ENCODE data around the gene MCM9. TPM values are rescaled to one million over a fixed set of nuclear protein-coding genes. Genes with fewer than 3 reads are reported as not detected.

The MCM9 gene
- polyA plus RNA-seq, 2 donors: 3.7 to 5.2 TPM

GRCh38 chr6:118967239-118967638 lies 32.3 kb upstream of the MCM9 start:
- no peaks in the 10 kb centered on the region for H3K9me3 ChIP-seq (ENCODE audit: control insufficient read depth in 2 of 2, insufficient read depth in 1 of 2, low read depth in 1 of 2, low read length in 1 of 2)
- no peaks in the 10 kb centered on the region for H3K27me3 ChIP-seq (ENCODE audit: control insufficient read depth in 1 of 2, insufficient read depth in 2 of 2, low read length in 2 of 2)
- H3K36me3 ChIP-seq (ENCODE audit: control insufficient read depth in 2 of 2, insufficient read depth in 2 of 2, low read length in 1 of 2): no peaks in the 10 kb centered on the region
- 71 to 72% methylated on average over 2 of the region's 2 CpGs for WGBS, 2 donors
- no peaks in the 10 kb centered on the region for H3K4me1 ChIP-seq (ENCODE audit: control insufficient read depth in 2 of 2, insufficient read depth in 2 of 2, low read length in 1 of 2)
- no peak overlapping the region for H3K27ac ChIP-seq (ENCODE audit: low read depth in 2 of 2, low read length in 1 of 2)
- H3K4me3 ChIP-seq (ENCODE audit: low read depth in 1 of 2, low read length in 2 of 2): no peak overlapping the region

GRCh38 chr6:118965843-118966370 lies 30.9 kb upstream of the MCM9 start:
- no peak overlapping the region for H3K4me3 ChIP-seq (ENCODE audit: low read depth in 1 of 2, low read length in 2 of 2)
- no peak overlapping the region for H3K27ac ChIP-seq (ENCODE audit: low read depth in 2 of 2, low read length in 1 of 2)
- 75 to 89% methylated on average over 2 of the region's 2 CpGs for WGBS, 2 donors
- no peaks in the 10 kb centered on the region for H3K4me1 ChIP-seq (ENCODE audit: control insufficient read depth in 2 of 2, insufficient read depth in 2 of 2, low read length in 1 of 2)
- H3K27me3 ChIP-seq (ENCODE audit: control insufficient read depth in 1 of 2, insufficient read depth in 2 of 2, low read length in 2 of 2): no peaks in the 10 kb centered on the region
- H3K36me3 ChIP-seq (ENCODE audit: control insufficient read depth in 2 of 2, insufficient read depth in 2 of 2, low read length in 1 of 2): no peaks in the 10 kb centered on the region
- H3K9me3 ChIP-seq (ENCODE audit: control insufficient read depth in 2 of 2, insufficient read depth in 1 of 2, low read depth in 1 of 2, low read length in 1 of 2): no peaks in the 10 kb centered on the region

DNA sequence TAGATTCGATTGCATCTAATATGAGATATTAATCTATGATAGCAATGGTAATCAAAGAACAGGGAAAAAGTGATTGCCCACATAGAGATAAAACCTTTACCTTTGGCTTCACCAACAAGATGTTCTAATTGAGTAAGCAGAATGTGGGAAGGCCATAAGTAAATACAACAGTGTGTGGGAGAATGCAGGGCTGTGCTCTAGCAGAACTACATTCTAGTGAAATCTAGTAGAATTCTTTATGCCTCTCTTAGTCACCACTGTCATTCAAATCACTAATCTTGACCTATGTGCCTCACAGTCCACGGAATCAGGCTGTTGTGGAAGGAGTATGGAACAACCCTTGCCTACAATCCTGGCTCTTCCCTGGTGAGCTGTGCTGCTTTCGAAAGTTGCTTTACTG lies 30.4 kb upstream of the MCM9 start:
- Histone ChIP-seq H3K27me3 (ENCODE audit: control insufficient read depth in 1 of 2, insufficient read depth in 2 of 2, low read length in 2 of 2) (no peaks in the 10 kb centered on the region), H3K9me3 (ENCODE audit: control insufficient read depth in 2 of 2, insufficient read depth in 1 of 2, low read depth in 1 of 2, low read length in 1 of 2) (no peaks in the 10 kb centered on the region), H3K36me3 (ENCODE audit: control insufficient read depth in 2 of 2, insufficient read depth in 2 of 2, low read length in 1 of 2) (no peaks in the 10 kb centered on the region), H3K4me3 (ENCODE audit: low read depth in 1 of 2, low read length in 2 of 2) (no peak overlapping the region), H3K4me1 (ENCODE audit: control insufficient read depth in 2 of 2, insufficient read depth in 2 of 2, low read length in 1 of 2) (no peaks in the 10 kb centered on the region), H3K27ac (ENCODE audit: low read depth in 2 of 2, low read length in 1 of 2) (no peak overlapping the region)
- WGBS, 2 donors: 79 to 92% methylated on average over 3 of the region's 3 CpGs

GRCh38 chr6:118963003-118963402 lies 28.0 kb upstream of the MCM9 start:
- Histone ChIP-seq H3K27ac (ENCODE audit: low read depth in 2 of 2, low read length in 1 of 2) (no peak overlapping the region), H3K4me3 (ENCODE audit: low read depth in 1 of 2, low read length in 2 of 2) (no peak overlapping the region), H3K36me3 (ENCODE audit: control insufficient read depth in 2 of 2, insufficient read depth in 2 of 2, low read length in 1 of 2) (no peaks in the 10 kb centered on the region), H3K4me1 (ENCODE audit: control insufficient read depth in 2 of 2, insufficient read depth in 2 of 2, low read length in 1 of 2) (no peaks in the 10 kb centered on the region), H3K27me3 (ENCODE audit: control insufficient read depth in 1 of 2, insufficient read depth in 2 of 2, low read length in 2 of 2) (no peaks in the 10 kb centered on the region), H3K9me3 (ENCODE audit: control insufficient read depth in 2 of 2, insufficient read depth in 1 of 2, low read depth in 1 of 2, low read length in 1 of 2) (no peaks in the 10 kb centered on the region)

- Histone ChIP-seq H3K9me3 (ENCODE audit: control insufficient read depth in 2 of 2, insufficient read depth in 1 of 2, low read depth in 1 of 2, low read length in 1 of 2) (no peaks in the 10 kb centered on the region), H3K27ac (ENCODE audit: low read depth in 2 of 2, low read length in 1 of 2) (no peak overlapping the region), H3K36me3 (ENCODE audit: control insufficient read depth in 2 of 2, insufficient read depth in 2 of 2, low read length in 1 of 2) (no peaks in the 10 kb centered on the region), H3K4me3 (ENCODE audit: low read depth in 1 of 2, low read length in 2 of 2) (no peak overlapping the region), H3K27me3 (ENCODE audit: control insufficient read depth in 1 of 2, insufficient read depth in 2 of 2, low read length in 2 of 2) (no peaks in the 10 kb centered on the region), H3K4me1 (ENCODE audit: control insufficient read depth in 2 of 2, insufficient read depth in 2 of 2, low read length in 1 of 2) (no peaks in the 10 kb centered on the region)
- 84 to 88% methylated on average over 4 of the region's 4 CpGs for WGBS, 2 donors
Observed at GRCh38 chr6:118959903-118960302, 24.9 kb upstream of the MCM9 start.

DNA sequence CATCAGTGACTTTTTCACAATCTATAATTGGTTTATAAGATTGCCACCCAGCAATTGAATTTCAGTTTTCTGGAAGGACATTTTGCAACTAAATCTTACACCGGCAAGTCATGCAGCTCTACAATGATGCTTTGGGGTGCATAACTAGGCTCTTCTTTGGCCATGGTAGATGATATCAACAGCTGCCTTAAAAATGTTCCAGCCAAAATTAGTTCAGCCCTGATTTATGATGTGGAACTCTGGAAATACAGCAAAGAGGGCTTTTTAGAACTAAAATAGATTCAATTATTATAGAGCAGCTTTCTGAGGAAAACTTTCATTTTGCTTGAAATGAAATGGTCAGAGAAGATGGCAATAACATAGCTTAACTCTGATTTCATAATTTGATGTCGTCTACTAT lies 18.4 kb upstream of the MCM9 start:
- H3K4me1 ChIP-seq (ENCODE audit: control insufficient read depth in 2 of 2, insufficient read depth in 2 of 2, low read length in 1 of 2): no peaks in the 10 kb centered on the region
- no peak overlapping the region for H3K27ac ChIP-seq (ENCODE audit: low read depth in 2 of 2, low read length in 1 of 2)
- H3K36me3 ChIP-seq (ENCODE audit: control insufficient read depth in 2 of 2, insufficient read depth in 2 of 2, low read length in 1 of 2): no peaks in the 10 kb centered on the region
- no peaks in the 10 kb centered on the region for H3K9me3 ChIP-seq (ENCODE audit: control insufficient read depth in 2 of 2, insufficient read depth in 1 of 2, low read depth in 1 of 2, low read length in 1 of 2)
- no peaks in the 10 kb centered on the region for H3K27me3 ChIP-seq (ENCODE audit: control insufficient read depth in 1 of 2, insufficient read depth in 2 of 2, low read length in 2 of 2)
- 56 to 88% methylated on average over 2 of the region's 2 CpGs for WGBS, 2 donors
- no peak overlapping the region for H3K4me3 ChIP-seq (ENCODE audit: low read depth in 1 of 2, low read length in 2 of 2)

- no peak overlapping the region for H3K27ac ChIP-seq (ENCODE audit: low read depth in 2 of 2, low read length in 1 of 2)
- no peaks in the 10 kb centered on the region for H3K27me3 ChIP-seq (ENCODE audit: control insufficient read depth in 1 of 2, insufficient read depth in 2 of 2, low read length in 2 of 2)
- 96 to 100% methylated on average over 2 of the region's 2 CpGs for WGBS, 2 donors
- H3K4me3 ChIP-seq (ENCODE audit: low read depth in 1 of 2, low read length in 2 of 2): no peak overlapping the region
- no peaks in the 10 kb centered on the region for H3K36me3 ChIP-seq (ENCODE audit: control insufficient read depth in 2 of 2, insufficient read depth in 2 of 2, low read length in 1 of 2)
- H3K4me1 ChIP-seq (ENCODE audit: control insufficient read depth in 2 of 2, insufficient read depth in 2 of 2, low read length in 1 of 2): no peaks in the 10 kb centered on the region
- H3K9me3 ChIP-seq (ENCODE audit: control insufficient read depth in 2 of 2, insufficient read depth in 1 of 2, low read depth in 1 of 2, low read length in 1 of 2): no peaks in the 10 kb centered on the region
Observed at GRCh38 chr6:118952683-118953082, 17.7 kb upstream of the MCM9 start.

DNA sequence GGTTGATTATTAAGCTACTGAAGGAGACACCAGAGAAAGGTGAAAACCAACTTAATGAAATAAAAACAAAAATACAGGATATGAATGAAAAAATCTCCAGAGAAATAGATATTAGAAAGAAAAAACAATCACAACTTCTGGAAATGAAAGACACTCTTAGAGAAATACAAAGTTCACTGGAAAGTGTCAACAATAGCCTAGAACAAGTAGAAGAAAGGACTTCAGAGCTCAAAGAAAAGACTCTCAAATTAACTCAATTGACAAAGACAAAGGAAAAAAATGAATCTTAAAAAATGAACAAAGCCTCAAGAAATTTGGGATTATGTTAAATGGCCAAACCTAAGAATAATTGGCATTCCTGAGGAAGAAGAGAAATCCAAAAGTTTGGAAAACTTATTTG lies 10.3 kb upstream of the MCM9 start:
- H3K4me1 ChIP-seq (ENCODE audit: control insufficient read depth in 2 of 2, insufficient read depth in 2 of 2, low read length in 1 of 2): no peaks in the 10 kb centered on the region
- H3K9me3 ChIP-seq (ENCODE audit: control insufficient read depth in 2 of 2, insufficient read depth in 1 of 2, low read depth in 1 of 2, low read length in 1 of 2): peaks cover 0 to 2% of the 10 kb centered on the region in 2 donors
- H3K27ac ChIP-seq (ENCODE audit: low read depth in 2 of 2, low read length in 1 of 2): no peak overlapping the region
- H3K36me3 ChIP-seq (ENCODE audit: control insufficient read depth in 2 of 2, insufficient read depth in 2 of 2, low read length in 1 of 2): no peaks in the 10 kb centered on the region
- H3K4me3 ChIP-seq (ENCODE audit: low read depth in 1 of 2, low read length in 2 of 2): no peak overlapping the region
- no peaks in the 10 kb centered on the region for H3K27me3 ChIP-seq (ENCODE audit: control insufficient read depth in 1 of 2, insufficient read depth in 2 of 2, low read length in 2 of 2)

DNA sequence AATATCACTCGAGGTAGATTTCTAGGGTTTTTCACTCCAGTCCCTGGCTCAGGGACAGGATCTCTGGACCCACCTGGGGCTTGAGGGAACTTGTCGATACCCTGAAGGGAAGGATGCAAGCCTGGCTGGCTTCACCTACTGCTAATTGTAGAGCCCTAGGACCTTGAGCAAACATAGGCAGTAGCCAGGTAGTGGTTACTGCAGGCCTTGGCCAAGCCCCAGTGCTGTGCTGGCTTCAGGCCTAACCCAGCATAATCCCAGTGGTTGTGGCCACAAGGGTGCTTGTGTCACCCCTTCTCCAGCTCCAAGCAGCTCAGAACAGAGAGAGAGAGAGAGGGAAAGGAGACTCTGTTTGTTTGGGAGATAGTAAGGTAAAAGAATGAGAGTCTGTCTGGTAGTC lies 5.8 kb upstream of the MCM9 start:
- no peaks in the 10 kb centered on the region for H3K36me3 ChIP-seq (ENCODE audit: control insufficient read depth in 2 of 2, insufficient read depth in 2 of 2, low read length in 1 of 2)
- H3K4me1 ChIP-seq (ENCODE audit: control insufficient read depth in 2 of 2, insufficient read depth in 2 of 2, low read length in 1 of 2): no peaks in the 10 kb centered on the region
- H3K27ac ChIP-seq (ENCODE audit: low read depth in 2 of 2, low read length in 1 of 2): no peak overlapping the region
- H3K4me3 ChIP-seq (ENCODE audit: low read depth in 1 of 2, low read length in 2 of 2): no peak overlapping the region
- no peaks in the 10 kb centered on the region for H3K9me3 ChIP-seq (ENCODE audit: control insufficient read depth in 2 of 2, insufficient read depth in 1 of 2, low read depth in 1 of 2, low read length in 1 of 2)
- H3K27me3 ChIP-seq (ENCODE audit: control insufficient read depth in 1 of 2, insufficient read depth in 2 of 2, low read length in 2 of 2): no peaks in the 10 kb centered on the region
- 62 to 71% methylated on average over 2 of the region's 2 CpGs for WGBS, 2 donors

GRCh38 chr6:118939683-118940082 lies 4.7 kb upstream of the MCM9 start:
- H3K4me1 ChIP-seq (ENCODE audit: control insufficient read depth in 2 of 2, insufficient read depth in 2 of 2, low read length in 1 of 2): no peaks in the 10 kb centered on the region

More at GRCh38 chr6:118939683-118940082, 4.7 kb upstream of the MCM9 start:
- 94 to 100% methylated on average over 1 of the region's 1 CpG for WGBS, 2 donors
- Histone ChIP-seq H3K27me3 (ENCODE audit: control insufficient read depth in 1 of 2, insufficient read depth in 2 of 2, low read length in 2 of 2) (no peaks in the 10 kb centered on the region), H3K27ac (ENCODE audit: low read depth in 2 of 2, low read length in 1 of 2) (no peak overlapping the region), H3K36me3 (ENCODE audit: control insufficient read depth in 2 of 2, insufficient read depth in 2 of 2, low read length in 1 of 2) (no peaks in the 10 kb centered on the region), H3K9me3 (ENCODE audit: control insufficient read depth in 2 of 2, insufficient read depth in 1 of 2, low read depth in 1 of 2, low read length in 1 of 2) (no peaks in the 10 kb centered on the region), H3K4me3 (ENCODE audit: low read depth in 1 of 2, low read length in 2 of 2) (no peak overlapping the region)

All from esophagus (tissue), 2 donors.